Liver (tissue), 3 donors: ENCODE measurements around the gene WNK1.

Experiments used
- CTCF ChIP-seq: fragments of 150-350 bp; IDR thresholded peaks from 2 replicates; pipeline ENCODE4 v1.5.1; 2017; ENCODE audit warnings: improper control_type of control experiment, low read depth, low read length; ENCODE audit not compliant: missing input control
- FOXA1 ChIP-seq: IDR thresholded peaks from 2 replicates; pipeline ENCODE4 v1.6.1; 2016; ENCODE audit warnings: antibody characterized with exemption
- GABPA ChIP-seq, 2 donors: IDR thresholded peaks in 1 of 2; conservative IDR thresholded peaks in 1 of 2; 2 replicates each; pipeline ENCODE4 v1.6.1; 2016; ENCODE audit warnings: antibody characterized with exemption in 2 of 2, mild to moderate bottlenecking in 1 of 2, moderate library complexity in 1 of 2
- JUND ChIP-seq, 2 donors: IDR thresholded peaks; 2 replicates each; pipeline ENCODE4 v1.6.1; 2016; ENCODE audit warnings: antibody characterized with exemption in 2 of 2
- MAX ChIP-seq: IDR thresholded peaks from 2 replicates; pipeline ENCODE4 v1.6.1; 2016; ENCODE audit warnings: antibody characterized with exemption
- NR2F2 ChIP-seq: IDR thresholded peaks from 2 replicates; pipeline ENCODE4 v1.6.1; 2016; ENCODE audit warnings: antibody characterized with exemption
- RAD21 ChIP-seq, 2 donors: IDR thresholded peaks; 2 replicates each; pipeline ENCODE4 v1.6.1; 2016; ENCODE audit warnings: antibody characterized with exemption in 2 of 2, mild to moderate bottlenecking in 2 of 2
- REST ChIP-seq: IDR thresholded peaks from 2 replicates; pipeline ENCODE4 v1.6.1; 2016; ENCODE audit warnings: antibody characterized with exemption, mild to moderate bottlenecking
- SP1 ChIP-seq: IDR thresholded peaks from 2 replicates; pipeline ENCODE4 v1.6.1; 2018; ENCODE audit warnings: antibody characterized with exemption, mild to moderate bottlenecking
- TAF1 ChIP-seq: conservative IDR thresholded peaks from 2 replicates; pipeline ENCODE4 v1.6.1; 2016; ENCODE audit warnings: antibody characterized with exemption, mild to moderate bottlenecking
- YY1 ChIP-seq: IDR thresholded peaks from 2 replicates; pipeline ENCODE4 v1.6.1; 2016; ENCODE audit warnings: antibody characterized with exemption, mild to moderate bottlenecking
- donor health status: healthy.
- donor health status: healthy.

GRCh38 chr12:911191-911826 lies 158.9 kb downstream of the WNK1 start:
- TF ChIP-seq REST = no peak
- TF ChIP-seq SP1 = no peak
- no peak for TF ChIP-seq JUND (IDR thresholded peaks at IDR 0.05)
- no peak for TF ChIP-seq CTCF
- no peak for TF ChIP-seq YY1
- TF ChIP-seq FOXA1 = no peak
- TF ChIP-seq TAF1 = no peak
- no peak for TF ChIP-seq RAD21 (IDR thresholded peaks at IDR 0.05)
- no peak for TF ChIP-seq NR2F2
- no peak for TF ChIP-seq GABPA (IDR thresholded peaks at IDR 0.05 in 1 of 2, conservative IDR thresholded peaks at IDR 0.05 in 1 of 2)
- no peak for TF ChIP-seq MAX
